ENCODE measurements around the gene CRYGB.

CRYGB gene

DNA sequence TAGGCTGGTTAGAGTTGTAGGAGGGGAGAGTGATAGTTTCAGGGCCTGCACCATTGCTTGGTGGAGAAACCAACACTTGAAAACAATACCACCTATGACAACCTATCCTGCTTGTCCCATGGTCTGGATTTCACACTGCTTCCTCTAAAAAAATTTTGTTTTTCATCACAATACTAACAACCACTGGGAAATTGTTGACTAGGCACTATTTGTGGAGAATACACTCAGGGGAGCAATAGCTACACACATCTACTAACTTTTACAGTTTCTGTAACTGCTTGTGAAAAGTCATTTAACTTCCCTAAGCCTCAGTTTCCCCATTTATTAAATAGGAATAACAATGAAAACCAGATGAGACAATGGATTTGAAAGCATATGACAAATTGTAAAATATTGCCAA is 4.1 kb upstream of the CRYGB start:
- Histone ChIP-seq H3K27ac (ENCODE audit: low read length) (no peak overlapping the region), H3K9me2 (replicated peaks; ENCODE audit: insufficient read depth, low read length) (no peaks in the 10 kb centered on the region), H2AFZ (ENCODE audit: low read length) (no peak overlapping the region), H3K4me3 (ENCODE audit: low read length) (no peak overlapping the region), H3K9me3 (replicated peaks; ENCODE audit: insufficient read depth, low read length) (no peaks in the 10 kb centered on the region), H4K20me1 (ENCODE audit: insufficient read depth, low read length) (no peaks in the 10 kb centered on the region), H3K4me1 (ENCODE audit: low read length) (no peaks in the 10 kb centered on the region), H3K27me3 (replicated peaks; ENCODE audit: insufficient read depth, low read length) (no peaks in the 10 kb centered on the region), H3F3A (ENCODE audit: insufficient read depth, low read length) (no peaks in the 10 kb centered on the region), H3K9ac (ENCODE audit: low read length) (no peak overlapping the region), H3K4me2 (ENCODE audit: low read depth, low read length) (no peak overlapping the region), H3K79me2 (ENCODE audit: low read length) (no peaks in the 10 kb centered on the region), H3K36me3 (replicated peaks; ENCODE audit: insufficient read depth, low read length) (no peaks in the 10 kb centered on the region)
- no peak for TF ChIP-seq EZH2 (optimal IDR thresholded peaks at IDR 0.05; ENCODE audit: low read depth, low read length)
- no peak for TF ChIP-seq EZH2phosphoT487 (IDR thresholded peaks at IDR 0.05; ENCODE audit: low read length)
- TF ChIP-seq, protein P1, sequence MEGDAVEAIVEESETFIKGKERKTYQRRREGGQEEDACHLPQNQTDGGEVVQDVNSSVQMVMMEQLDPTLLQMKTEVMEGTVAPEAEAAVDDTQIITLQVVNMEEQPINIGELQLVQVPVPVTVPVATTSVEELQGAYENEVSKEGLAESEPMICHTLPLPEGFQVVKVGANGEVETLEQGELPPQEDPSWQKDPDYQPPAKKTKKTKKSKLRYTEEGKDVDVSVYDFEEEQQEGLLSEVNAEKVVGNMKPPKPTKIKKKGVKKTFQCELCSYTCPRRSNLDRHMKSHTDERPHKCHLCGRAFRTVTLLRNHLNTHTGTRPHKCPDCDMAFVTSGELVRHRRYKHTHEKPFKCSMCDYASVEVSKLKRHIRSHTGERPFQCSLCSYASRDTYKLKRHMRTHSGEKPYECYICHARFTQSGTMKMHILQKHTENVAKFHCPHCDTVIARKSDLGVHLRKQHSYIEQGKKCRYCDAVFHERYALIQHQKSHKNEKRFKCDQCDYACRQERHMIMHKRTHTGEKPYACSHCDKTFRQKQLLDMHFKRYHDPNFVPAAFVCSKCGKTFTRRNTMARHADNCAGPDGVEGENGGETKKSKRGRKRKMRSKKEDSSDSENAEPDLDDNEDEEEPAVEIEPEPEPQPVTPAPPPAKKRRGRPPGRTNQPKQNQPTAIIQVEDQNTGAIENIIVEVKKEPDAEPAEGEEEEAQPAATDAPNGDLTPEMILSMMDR (IDR thresholded peaks at IDR 0.05; ENCODE audit: low read length), result no peak
- no peak for DNase-seq

DNA sequence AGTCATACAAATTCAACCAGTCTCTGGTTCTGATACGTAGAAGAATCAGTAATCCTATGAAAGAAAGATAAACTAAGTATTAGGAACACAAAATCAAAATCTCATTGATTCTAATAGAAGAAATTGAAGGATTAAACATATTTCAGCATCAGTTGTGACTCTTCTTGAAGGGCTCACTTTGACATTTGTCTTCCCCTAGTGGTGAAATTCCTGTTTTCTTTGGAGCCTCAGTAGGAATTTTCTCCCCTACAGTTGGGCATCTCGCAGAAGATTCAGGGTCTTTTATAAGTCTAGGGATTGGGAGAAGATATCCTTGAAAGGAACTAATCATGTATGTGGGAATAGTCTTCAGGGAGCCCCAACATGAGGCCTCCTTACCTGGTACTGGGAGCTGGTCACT is 2.8 kb upstream of the CRYGB start:
- H3K79me2 ChIP-seq (ENCODE audit: low read length), result no peaks in the 10 kb centered on the region
- no peak for DNase-seq
- no peaks in the 10 kb centered on the region for H3K36me3 ChIP-seq (replicated peaks; ENCODE audit: insufficient read depth, low read length)
- H3K4me2 ChIP-seq (ENCODE audit: low read depth, low read length), result no peak overlapping the region
- no peaks in the 10 kb centered on the region for H4K20me1 ChIP-seq (ENCODE audit: insufficient read depth, low read length)
- TF ChIP-seq EZH2phosphoT487 (IDR thresholded peaks at IDR 0.05; ENCODE audit: low read length), result no peak
- no peak for TF ChIP-seq EZH2 (optimal IDR thresholded peaks at IDR 0.05; ENCODE audit: low read depth, low read length)
- TF ChIP-seq, protein P1 (IDR thresholded peaks at IDR 0.05; ENCODE audit: low read length), result no peak
- H3K9me2 ChIP-seq (replicated peaks; ENCODE audit: insufficient read depth, low read length), result no peaks in the 10 kb centered on the region
- no peak overlapping the region for H3K4me3 ChIP-seq (ENCODE audit: low read length)
- no peak overlapping the region for H3K27ac ChIP-seq (ENCODE audit: low read length)
- H3K27me3 ChIP-seq (replicated peaks; ENCODE audit: insufficient read depth, low read length), result no peaks in the 10 kb centered on the region
- H2AFZ ChIP-seq (ENCODE audit: low read length), result no peak overlapping the region
- no peaks in the 10 kb centered on the region for H3K9me3 ChIP-seq (replicated peaks; ENCODE audit: insufficient read depth, low read length)
- H3K4me1 ChIP-seq (ENCODE audit: low read length), result no peaks in the 10 kb centered on the region
- no peaks in the 10 kb centered on the region for H3F3A ChIP-seq (ENCODE audit: insufficient read depth, low read length)
- no peak overlapping the region for H3K9ac ChIP-seq (ENCODE audit: low read length)

DNA sequence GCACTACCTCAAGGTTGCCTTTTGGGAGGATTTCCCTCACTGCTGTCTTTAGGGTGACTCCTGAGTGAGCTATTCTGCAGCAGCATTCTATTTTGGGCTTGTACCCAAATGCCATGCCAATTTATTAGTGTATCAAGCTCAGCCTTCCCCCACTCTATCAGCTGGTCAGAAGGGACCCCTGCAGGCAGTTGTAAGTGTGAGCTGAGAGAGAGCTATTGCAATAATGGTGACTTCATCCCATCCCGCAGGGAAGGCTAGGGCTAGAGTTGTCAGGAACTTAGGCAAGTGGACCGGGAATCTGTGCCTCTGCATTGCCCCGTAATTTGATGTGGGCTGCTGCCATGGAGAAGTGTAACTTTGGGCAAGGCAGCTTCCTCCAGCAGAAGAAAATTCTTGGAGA is 1.8 kb upstream of the CRYGB start:
- Histone ChIP-seq H3K9me2 (replicated peaks; ENCODE audit: insufficient read depth, low read length) (no peaks in the 10 kb centered on the region), H3K27ac (ENCODE audit: low read length) (no peak overlapping the region), H3K4me2 (ENCODE audit: low read depth, low read length) (no peak overlapping the region), H2AFZ (ENCODE audit: low read length) (no peak overlapping the region), H3K9ac (ENCODE audit: low read length) (no peak overlapping the region), H3K79me2 (ENCODE audit: low read length) (no peaks in the 10 kb centered on the region), H3K4me1 (ENCODE audit: low read length) (no peaks in the 10 kb centered on the region), H3K36me3 (replicated peaks; ENCODE audit: insufficient read depth, low read length) (no peaks in the 10 kb centered on the region), H3K4me3 (ENCODE audit: low read length) (no peak overlapping the region), H3K27me3 (replicated peaks; ENCODE audit: insufficient read depth, low read length) (no peaks in the 10 kb centered on the region), H4K20me1 (ENCODE audit: insufficient read depth, low read length) (no peaks in the 10 kb centered on the region), H3F3A (ENCODE audit: insufficient read depth, low read length) (no peaks in the 10 kb centered on the region), H3K9me3 (replicated peaks; ENCODE audit: insufficient read depth, low read length) (no peaks in the 10 kb centered on the region)
- DNase-seq, result no peak
- TF ChIP-seq EZH2 (optimal IDR thresholded peaks at IDR 0.05; ENCODE audit: low read depth, low read length) (no peak), EZH2phosphoT487 (IDR thresholded peaks at IDR 0.05; ENCODE audit: low read length) (no peak)
- TF ChIP-seq, protein P1 (IDR thresholded peaks at IDR 0.05; ENCODE audit: low read length), result no peak

Measured in MM.1S (cell line).